ENCODE measurements around the gene BNIP3.

The BNIP3 gene

GRCh38 chr10:131975003-131975402, 6.7 kb downstream of the BNIP3 start:
- no peak overlapping the region for H3K27ac ChIP-seq
- no peak for TF ChIP-seq ZFX (IDR thresholded peaks at IDR 0.05; ENCODE audit: borderline replicate concordance)
- TF ChIP-seq, protein P1, sequence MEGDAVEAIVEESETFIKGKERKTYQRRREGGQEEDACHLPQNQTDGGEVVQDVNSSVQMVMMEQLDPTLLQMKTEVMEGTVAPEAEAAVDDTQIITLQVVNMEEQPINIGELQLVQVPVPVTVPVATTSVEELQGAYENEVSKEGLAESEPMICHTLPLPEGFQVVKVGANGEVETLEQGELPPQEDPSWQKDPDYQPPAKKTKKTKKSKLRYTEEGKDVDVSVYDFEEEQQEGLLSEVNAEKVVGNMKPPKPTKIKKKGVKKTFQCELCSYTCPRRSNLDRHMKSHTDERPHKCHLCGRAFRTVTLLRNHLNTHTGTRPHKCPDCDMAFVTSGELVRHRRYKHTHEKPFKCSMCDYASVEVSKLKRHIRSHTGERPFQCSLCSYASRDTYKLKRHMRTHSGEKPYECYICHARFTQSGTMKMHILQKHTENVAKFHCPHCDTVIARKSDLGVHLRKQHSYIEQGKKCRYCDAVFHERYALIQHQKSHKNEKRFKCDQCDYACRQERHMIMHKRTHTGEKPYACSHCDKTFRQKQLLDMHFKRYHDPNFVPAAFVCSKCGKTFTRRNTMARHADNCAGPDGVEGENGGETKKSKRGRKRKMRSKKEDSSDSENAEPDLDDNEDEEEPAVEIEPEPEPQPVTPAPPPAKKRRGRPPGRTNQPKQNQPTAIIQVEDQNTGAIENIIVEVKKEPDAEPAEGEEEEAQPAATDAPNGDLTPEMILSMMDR (IDR thresholded peaks at IDR 0.05): no peak

GRCh38 chr10:131974034-131974817, 7.5 kb downstream of the BNIP3 start:
- TF ChIP-seq, protein P1 (IDR thresholded peaks at IDR 0.05): no peak
- no peak for TF ChIP-seq ZFX (IDR thresholded peaks at IDR 0.05; ENCODE audit: borderline replicate concordance)
- H3K27ac ChIP-seq: no peak overlapping the region

DNA sequence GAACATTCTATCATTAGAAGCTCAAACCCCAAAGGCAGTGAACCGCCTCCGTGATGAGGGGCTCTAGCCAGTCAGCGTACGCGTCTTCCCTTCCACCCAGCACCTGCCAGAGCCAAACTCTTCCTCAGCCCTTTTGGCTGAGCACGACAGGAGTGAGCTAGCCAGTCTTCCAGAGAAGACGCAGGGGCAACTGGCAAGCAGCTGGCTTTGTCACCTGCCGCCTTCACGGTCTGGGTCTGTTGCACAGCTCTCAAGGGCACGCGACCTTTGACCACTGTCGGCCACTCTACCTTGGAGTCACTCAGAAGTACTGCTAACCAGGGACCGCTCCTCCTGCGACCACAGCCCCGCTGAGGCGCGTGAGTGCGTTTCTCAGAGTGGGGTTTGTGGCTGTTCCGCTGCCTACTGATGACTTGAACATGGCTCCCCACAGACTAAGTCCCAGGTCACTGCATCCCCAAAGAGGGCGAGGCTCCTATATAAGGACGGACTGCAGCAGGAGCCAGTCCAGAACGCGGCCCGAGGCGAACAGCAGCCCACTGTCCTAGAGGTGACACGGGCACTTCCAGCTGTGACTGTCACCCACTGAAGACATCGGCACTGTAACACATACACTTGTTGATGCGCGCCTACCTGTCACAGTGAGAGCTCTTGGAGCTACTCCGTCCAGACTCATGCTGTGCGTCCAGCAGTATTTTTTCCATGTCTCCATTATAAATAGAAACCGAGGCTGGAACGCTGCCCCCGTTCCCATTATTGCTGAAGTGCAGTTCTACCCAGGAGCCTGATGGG, 8.4 kb downstream of the BNIP3 start:
- no peak for TF ChIP-seq ZFX (IDR thresholded peaks at IDR 0.05; ENCODE audit: borderline replicate concordance)

GRCh38 chr10:131972474-131973071, 9.2 kb downstream of the BNIP3 start:
- no peak for TF ChIP-seq ZFX (IDR thresholded peaks at IDR 0.05; ENCODE audit: borderline replicate concordance)
- TF ChIP-seq, protein P1 (IDR thresholded peaks at IDR 0.05): no peak
- H3K27ac ChIP-seq: no peak overlapping the region

More for the DNA sequence above, 8.4 kb downstream of the BNIP3 start:
- H3K27ac ChIP-seq: no peak overlapping the region

- no peak overlapping the region for H3K27ac ChIP-seq
- no peak for TF ChIP-seq ZFX (IDR thresholded peaks at IDR 0.05; ENCODE audit: borderline replicate concordance)
- TF ChIP-seq, protein P1 (IDR thresholded peaks at IDR 0.05): no peak
Measured at GRCh38 chr10:131971591-131971990, 10.1 kb downstream of the BNIP3 start.

DNA sequence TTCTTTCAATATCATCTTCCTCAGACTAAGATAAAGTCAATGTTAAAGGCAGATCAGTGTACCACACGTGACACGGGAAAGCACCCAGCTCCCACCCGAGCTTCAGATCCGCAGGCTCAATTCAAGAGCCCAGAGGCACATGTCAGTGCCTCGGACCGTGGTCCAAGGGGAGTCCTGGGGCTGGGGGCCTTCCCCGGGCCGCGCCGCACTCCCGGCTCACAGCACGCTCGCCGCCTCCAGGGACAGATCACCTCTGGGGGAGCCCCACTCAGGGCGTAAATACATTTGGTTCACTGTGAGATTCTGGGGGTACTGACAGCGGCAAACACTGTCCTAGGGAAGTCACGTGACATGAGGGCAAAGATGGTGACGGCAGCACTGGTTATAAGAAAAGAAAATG, 10.8 kb downstream of the BNIP3 start:
- no peak overlapping the region for H3K27ac ChIP-seq
- TF ChIP-seq, protein P1 (IDR thresholded peaks at IDR 0.05): no peak
- no peak for TF ChIP-seq ZFX (IDR thresholded peaks at IDR 0.05; ENCODE audit: borderline replicate concordance)

GRCh38 chr10:131968949-131969348, 12.8 kb downstream of the BNIP3 start:
- no peak overlapping the region for H3K27ac ChIP-seq
- TF ChIP-seq, protein P1 (IDR thresholded peaks at IDR 0.05): no peak
- no peak for TF ChIP-seq ZFX (IDR thresholded peaks at IDR 0.05; ENCODE audit: borderline replicate concordance)
